ENCODE results near the gene SCN5A.

GRCh38 chr3:38575279-38575843, 74.1 kb downstream of the SCN5A start:
- no peak for TF ChIP-seq CTCF (conservative IDR thresholded peaks at IDR 0.05; ENCODE audit: low read depth in 2 of 2)
- no peak for TF ChIP-seq REST (IDR thresholded peaks at IDR 0.05; ENCODE audit: unreplicated experiment)
- no peak for TF ChIP-seq EZH2 (IDR thresholded peaks at IDR 0.05; ENCODE audit: low read depth, unreplicated experiment)
